Endodermal cell (in vitro differentiated cells): ENCODE measurements around the gene ABR. TPM values are rescaled to one million over a fixed set of nuclear protein-coding genes. Genes with fewer than 3 reads are reported as not detected.

Experiments
- DNase-seq: peaks from one replicate; pipeline ENCODE4 v3.0.0-alpha.2; 2017
- H3K27ac ChIP-seq: 2 replicates; pipeline ENCODE4 v1.5.1; 2013; ENCODE audit warnings: mild to moderate bottlenecking, low read depth, low read length, moderate library complexity
- H3K27me3 ChIP-seq: 2 replicates; pipeline ENCODE4 v1.6.1; 2013; ENCODE audit warnings: mild to moderate bottlenecking, low read length, moderate library complexity; ENCODE audit not compliant: insufficient read depth, control insufficient read depth, poor library complexity, severe bottlenecking
- H3K36me3 ChIP-seq: 2 replicates; pipeline ENCODE4 v1.7.0; 2013; ENCODE audit warnings: mild to moderate bottlenecking, low read length, moderate library complexity; ENCODE audit not compliant: control insufficient read depth, insufficient read depth
- H3K4me1 ChIP-seq: one replicate; pipeline ENCODE4 v1.7.0; 2013; ENCODE audit warnings: low read length; ENCODE audit not compliant: control insufficient read depth, insufficient read depth
- H3K4me3 ChIP-seq: 2 replicates; pipeline ENCODE4 v1.5.1; 2013; ENCODE audit warnings: mild to moderate bottlenecking, low read length, moderate library complexity
- H3K9ac ChIP-seq: 2 replicates; pipeline ENCODE4 v1.6.1; 2013; ENCODE audit warnings: mild to moderate bottlenecking, low read length, moderate library complexity; ENCODE audit not compliant: poor library complexity, severe bottlenecking; ENCODE audit errors: extremely low read depth
- H3K9me3 ChIP-seq: 2 replicates; pipeline ENCODE4 v1.6.1; 2013; ENCODE audit warnings: mild to moderate bottlenecking, low read length, moderate library complexity; ENCODE audit not compliant: control insufficient read depth
- H3K27ac Mint-ChIP-seq: 2 replicates; pipeline ENCODE4 v1.8.0; 2020; ENCODE audit warnings: mixed read lengths
- H3K27me3 Mint-ChIP-seq: 2 replicates; pipeline ENCODE4 v1.8.0; 2021; ENCODE audit warnings: mild to moderate bottlenecking, mixed read lengths; ENCODE audit not compliant: insufficient read depth
- H3K36me3 Mint-ChIP-seq: 2 replicates; pipeline ENCODE4 v1.8.0; 2020; ENCODE audit warnings: low read depth, mixed read lengths
- H3K4me1 Mint-ChIP-seq: 2 replicates; pipeline ENCODE4 v1.8.0; 2020; ENCODE audit warnings: mixed read lengths
- H3K4me3 Mint-ChIP-seq: 2 replicates; pipeline ENCODE4 v1.8.0; 2020; ENCODE audit warnings: mild to moderate bottlenecking, moderate library complexity, mixed read lengths
- H3K9me3 Mint-ChIP-seq: 2 replicates; pipeline ENCODE4 v1.8.0; 2020; ENCODE audit warnings: mild to moderate bottlenecking, mixed read lengths
- WGBS, 2 experiments: methylation state at CpG; one replicate each; pipeline versions ENCODE4 v1.1.5 to v1.1.7; 2013; ENCODE audit warnings: missing lambda C conversion rate in 2 of 2, mixed read lengths in 1 of 2; ENCODE audit not compliant: insufficient coverage in 1 of 2, insufficient read length in 1 of 2; 5-methylcytosine and 5-hydroxymethylcytosine counted together
- total RNA-seq, 2 donors: library from RNA; stranded (reverse); fragmentation: NEBNext Ultra II Directional in 1 of 2; extraction: Animal tissue kit (Norgen Biotek cat#: 25700) in 1 of 2; gene quantifications; 2 replicates in 1 of 2; 3 replicates in 1 of 2; pipeline ENCODE4 v1.2.1, GENCODE V29; 2021
- TF ChIP-seq, protein P1 (sequence below): fragments of 200-600 bp; sonication (generic); conservative IDR thresholded peaks from 2 replicates; pipeline ENCODE4 v1.5.0; 2021; ENCODE audit warnings: antibody characterized with exemption, mild to moderate bottlenecking

ABR gene
- total RNA-seq, 2 donors from 2014 or later, result 51.1 to 58.7 TPM

DNA sequence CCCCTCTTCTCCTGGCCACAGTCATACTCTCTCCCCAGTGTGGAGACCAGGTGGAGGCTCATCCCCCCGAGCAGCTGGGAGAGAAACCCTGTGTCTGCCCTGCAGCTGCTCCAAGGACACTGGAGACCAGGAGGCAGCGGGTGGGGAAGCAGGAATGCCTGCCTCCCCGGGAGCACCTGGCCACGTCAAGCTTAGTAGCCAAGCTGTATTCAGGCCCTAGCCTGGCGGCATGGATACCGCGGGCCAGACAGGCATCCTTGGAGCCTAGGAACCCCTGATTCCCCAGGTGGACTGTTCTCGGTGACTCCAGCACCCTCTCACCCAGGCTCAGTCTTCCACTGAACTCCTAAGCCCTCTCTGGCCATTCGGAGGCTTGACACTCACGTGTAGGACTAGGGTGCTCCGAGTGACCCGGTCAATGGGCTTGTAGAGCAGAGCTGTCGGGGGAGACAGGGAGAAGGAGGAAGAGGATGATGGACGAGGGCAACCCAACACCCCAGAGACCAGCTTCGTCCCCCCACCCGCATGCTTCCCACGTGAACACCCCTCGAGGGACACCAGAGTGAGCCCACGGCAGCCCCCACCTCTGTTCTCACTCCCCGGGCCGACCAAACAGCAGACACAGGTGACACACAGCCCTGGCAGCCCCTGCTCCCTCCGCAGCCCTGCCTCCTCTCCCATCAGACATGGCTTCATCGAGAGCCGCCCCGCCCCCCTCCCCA, 106.4 kb downstream of the ABR start:
- H3K4me1 Mint-ChIP-seq, result no peaks in the 10 kb centered on the region
- no peak overlapping the region for H3K4me3 ChIP-seq
- no peak overlapping the region for H3K27ac Mint-ChIP-seq
- H3K27me3 Mint-ChIP-seq, result no peaks in the 10 kb centered on the region
- H3K27ac ChIP-seq, result no peak overlapping the region
- no peaks in the 10 kb centered on the region for H3K9me3 ChIP-seq
- H3K9ac ChIP-seq, result no peak overlapping the region
- TF ChIP-seq, protein P1, sequence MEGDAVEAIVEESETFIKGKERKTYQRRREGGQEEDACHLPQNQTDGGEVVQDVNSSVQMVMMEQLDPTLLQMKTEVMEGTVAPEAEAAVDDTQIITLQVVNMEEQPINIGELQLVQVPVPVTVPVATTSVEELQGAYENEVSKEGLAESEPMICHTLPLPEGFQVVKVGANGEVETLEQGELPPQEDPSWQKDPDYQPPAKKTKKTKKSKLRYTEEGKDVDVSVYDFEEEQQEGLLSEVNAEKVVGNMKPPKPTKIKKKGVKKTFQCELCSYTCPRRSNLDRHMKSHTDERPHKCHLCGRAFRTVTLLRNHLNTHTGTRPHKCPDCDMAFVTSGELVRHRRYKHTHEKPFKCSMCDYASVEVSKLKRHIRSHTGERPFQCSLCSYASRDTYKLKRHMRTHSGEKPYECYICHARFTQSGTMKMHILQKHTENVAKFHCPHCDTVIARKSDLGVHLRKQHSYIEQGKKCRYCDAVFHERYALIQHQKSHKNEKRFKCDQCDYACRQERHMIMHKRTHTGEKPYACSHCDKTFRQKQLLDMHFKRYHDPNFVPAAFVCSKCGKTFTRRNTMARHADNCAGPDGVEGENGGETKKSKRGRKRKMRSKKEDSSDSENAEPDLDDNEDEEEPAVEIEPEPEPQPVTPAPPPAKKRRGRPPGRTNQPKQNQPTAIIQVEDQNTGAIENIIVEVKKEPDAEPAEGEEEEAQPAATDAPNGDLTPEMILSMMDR, result no peak
- peak; percentile 53 for DNase-seq
- WGBS, 2 experiments, result 89 to 91% methylated on average over 17 to 23 of the region's 25 CpGs
- no peaks in the 10 kb centered on the region for H3K9me3 Mint-ChIP-seq
- peaks cover 6% of the 10 kb centered on the region for H3K36me3 ChIP-seq
- no peak overlapping the region for H3K4me3 Mint-ChIP-seq
- no peaks in the 10 kb centered on the region for H3K27me3 ChIP-seq
- no peaks in the 10 kb centered on the region for H3K4me1 ChIP-seq
- H3K36me3 Mint-ChIP-seq, result peaks cover 11% of the 10 kb centered on the region

DNA sequence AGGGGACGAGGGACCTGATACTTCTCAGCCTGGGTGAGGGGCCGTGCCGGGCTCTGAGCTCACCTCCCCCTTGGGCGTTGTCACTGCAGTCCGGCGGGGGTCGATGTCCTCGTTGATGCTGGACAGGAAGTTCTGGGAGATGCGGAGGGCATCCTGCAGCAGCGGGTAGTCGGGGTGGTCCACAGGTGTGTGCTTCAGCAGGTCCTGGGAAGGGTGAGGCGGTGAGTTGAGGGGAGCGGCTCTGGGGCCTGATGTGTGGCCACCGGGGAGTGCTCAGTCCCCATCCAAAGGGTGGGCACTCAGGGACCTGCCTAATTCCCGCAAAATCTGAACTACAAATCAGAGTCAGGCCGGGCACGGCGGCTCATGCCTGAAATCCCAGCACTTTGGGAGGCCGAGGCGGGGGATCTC, 107.2 kb downstream of the ABR start:
- WGBS, 2 experiments, result 91 to 94% methylated on average over 18 to 20 of the region's 20 CpGs

DNA sequence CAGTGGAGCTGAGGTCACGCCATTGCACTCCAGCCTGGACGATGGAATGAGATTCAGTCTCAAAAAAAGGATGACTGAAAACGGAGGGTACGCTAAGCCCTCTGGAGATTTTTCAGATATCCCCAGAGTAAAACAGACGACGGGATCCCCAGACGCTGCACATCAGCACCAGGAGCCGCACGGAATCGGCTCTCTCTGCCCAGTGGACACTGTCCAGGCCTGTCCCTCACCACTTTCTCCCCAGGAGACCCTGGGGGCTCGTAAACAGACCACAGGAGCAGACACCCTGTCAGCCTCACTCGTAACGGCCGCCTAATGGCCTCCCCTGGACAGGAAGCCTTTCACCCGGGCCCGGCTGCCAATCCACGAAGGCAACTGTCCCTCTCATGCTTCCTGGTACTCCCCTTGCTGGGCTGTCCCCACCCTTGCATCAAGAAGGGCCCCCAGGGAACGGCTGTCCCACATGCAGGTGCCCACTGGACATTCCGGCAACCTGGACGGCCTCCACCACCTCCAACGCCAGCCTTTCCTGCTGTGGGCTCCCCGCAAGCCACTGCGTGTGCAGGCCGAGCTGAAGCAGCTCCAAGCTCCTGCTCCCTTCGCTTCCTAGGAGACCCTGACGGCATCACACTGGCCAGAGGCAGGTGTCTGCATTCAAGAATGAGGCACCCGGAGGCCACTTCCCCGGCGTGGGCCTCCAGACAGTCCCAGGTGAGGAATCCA, 108.5 kb downstream of the ABR start:
- H3K9me3 ChIP-seq, result peaks cover 3% of the 10 kb centered on the region
- no peaks in the 10 kb centered on the region for H3K4me1 ChIP-seq
- WGBS, 2 experiments, result 93 to 98% methylated on average over 20 to 29 of the region's 29 CpGs
- H3K9ac ChIP-seq, result no peak overlapping the region
- Mint-ChIP-seq H3K9me3 (peaks cover 7% of the 10 kb centered on the region), H3K27ac (no peak overlapping the region), H3K4me3 (no peak overlapping the region), H3K27me3 (no peaks in the 10 kb centered on the region), H3K4me1 (no peaks in the 10 kb centered on the region), H3K36me3 (peaks cover 30% of the 10 kb centered on the region)
- peaks cover 20% of the 10 kb centered on the region for H3K36me3 ChIP-seq
- no peaks in the 10 kb centered on the region for H3K27me3 ChIP-seq
- DNase-seq, result peak; percentile 33
- H3K4me3 ChIP-seq, result no peak overlapping the region
- TF ChIP-seq, protein P1, result no peak
- H3K27ac ChIP-seq, result no peak overlapping the region

More for the DNA sequence above, 107.2 kb downstream of the ABR start:
- Mint-ChIP-seq H3K9me3 (no peaks in the 10 kb centered on the region), H3K36me3 (peaks cover 17% of the 10 kb centered on the region), H3K4me3 (no peak overlapping the region), H3K27ac (no peak overlapping the region), H3K27me3 (no peaks in the 10 kb centered on the region), H3K4me1 (no peaks in the 10 kb centered on the region)
- DNase-seq, result peak; percentile 42
- Histone ChIP-seq H3K36me3 (peaks cover 11% of the 10 kb centered on the region), H3K9me3 (no peaks in the 10 kb centered on the region), H3K27me3 (no peaks in the 10 kb centered on the region), H3K4me1 (no peaks in the 10 kb centered on the region), H3K4me3 (no peak overlapping the region), H3K9ac (no peak overlapping the region), H3K27ac (no peak overlapping the region)
- TF ChIP-seq, protein P1, result no peak
